ENCODE data around the gene CDKN2AIP.
A peak's percentile ranks its signal among the peaks of the same experiment; 100 is the strongest.

Gene CDKN2AIP

GRCh38 chr4:183435803-183436202 lies 8.6 kb upstream of the CDKN2AIP start:
- DNase-seq (ENCODE audit: low read depth), result no peak
- no peak overlapping the region for H3K4me3 ChIP-seq (ENCODE audit: low read depth, low read length)
- TF ChIP-seq CTCF (IDR thresholded peaks at IDR 0.05; ENCODE audit: control insufficient read depth, extremely low read depth, insufficient read depth), result no peak

DNA sequence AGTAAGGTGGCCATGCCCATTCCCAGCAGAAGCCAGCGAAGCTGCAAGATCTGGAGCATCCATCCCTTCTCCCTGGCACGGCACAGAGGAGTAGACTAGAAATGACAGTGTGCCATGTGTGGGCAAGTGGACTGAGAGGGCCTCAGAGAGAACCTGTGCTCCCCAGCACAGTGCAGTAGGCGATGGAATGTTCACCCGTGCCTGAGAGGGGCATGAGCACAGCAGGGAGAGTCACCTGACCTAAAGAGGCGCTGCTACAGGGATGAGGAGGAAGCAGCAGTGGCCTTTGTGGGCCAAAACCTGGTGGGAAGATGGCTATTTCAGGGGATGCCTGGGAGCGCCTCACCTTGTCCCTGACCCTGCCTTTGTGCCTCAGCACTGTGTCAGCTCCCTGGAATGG lies 8.0 kb upstream of the CDKN2AIP start:
- H3K4me3 ChIP-seq (ENCODE audit: low read depth, low read length), result no peak overlapping the region
- TF ChIP-seq CTCF (IDR thresholded peaks at IDR 0.05; ENCODE audit: control insufficient read depth, extremely low read depth, insufficient read depth), result no peak

GRCh38 chr4:183437452-183437851 lies 7.0 kb upstream of the CDKN2AIP start:
- no peak for TF ChIP-seq CTCF (IDR thresholded peaks at IDR 0.05; ENCODE audit: control insufficient read depth, extremely low read depth, insufficient read depth)
- no peak for DNase-seq (ENCODE audit: low read depth)
- H3K4me3 ChIP-seq (ENCODE audit: low read depth, low read length), result no peak overlapping the region

More for the DNA sequence above, 8.0 kb upstream of the CDKN2AIP start:
- DNase-seq (ENCODE audit: low read depth), result no peak

DNA sequence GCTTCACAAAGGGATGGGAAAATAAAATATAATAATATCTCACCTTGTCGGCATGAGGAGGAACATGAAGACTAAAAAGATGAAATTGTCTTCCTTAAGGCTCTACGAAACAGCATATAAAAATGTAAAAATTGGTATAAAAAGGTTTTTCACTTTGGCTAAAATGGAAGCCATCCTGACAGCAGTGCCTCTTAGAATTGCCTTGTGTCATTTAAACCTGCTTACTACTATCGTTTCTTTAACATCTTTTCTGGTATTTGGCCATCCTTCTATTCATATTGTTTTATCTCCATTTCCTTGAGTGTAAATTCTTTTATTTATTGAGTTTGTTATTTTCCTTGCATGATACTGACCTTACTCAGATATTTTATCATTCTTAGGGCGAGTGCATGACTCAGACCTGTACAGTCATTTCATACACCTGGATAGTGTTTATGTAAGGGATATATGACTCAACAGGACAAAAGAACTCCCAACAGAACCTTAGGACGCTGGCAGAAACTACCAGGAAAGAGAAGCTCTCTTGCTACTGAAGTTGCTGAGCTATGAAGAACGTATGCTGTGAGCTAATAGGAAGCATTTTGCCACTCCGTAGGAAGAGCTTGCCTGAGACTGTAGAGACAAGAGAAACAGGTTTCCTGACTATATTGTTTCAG lies 5.8 kb upstream of the CDKN2AIP start:
- no peak for TF ChIP-seq CTCF (IDR thresholded peaks at IDR 0.05; ENCODE audit: control insufficient read depth, extremely low read depth, insufficient read depth)
- DNase-seq (ENCODE audit: low read depth), result peak; percentile 84
- no peak overlapping the region for H3K4me3 ChIP-seq (ENCODE audit: low read depth, low read length)

GRCh38 chr4:183441276-183441675 lies 3.2 kb upstream of the CDKN2AIP start:
- DNase-seq (ENCODE audit: low read depth), result peak; percentile 62
- TF ChIP-seq CTCF (IDR thresholded peaks at IDR 0.05; ENCODE audit: control insufficient read depth, extremely low read depth, insufficient read depth), result no peak
- H3K4me3 ChIP-seq (ENCODE audit: low read depth, low read length), result no peak overlapping the region

DNA sequence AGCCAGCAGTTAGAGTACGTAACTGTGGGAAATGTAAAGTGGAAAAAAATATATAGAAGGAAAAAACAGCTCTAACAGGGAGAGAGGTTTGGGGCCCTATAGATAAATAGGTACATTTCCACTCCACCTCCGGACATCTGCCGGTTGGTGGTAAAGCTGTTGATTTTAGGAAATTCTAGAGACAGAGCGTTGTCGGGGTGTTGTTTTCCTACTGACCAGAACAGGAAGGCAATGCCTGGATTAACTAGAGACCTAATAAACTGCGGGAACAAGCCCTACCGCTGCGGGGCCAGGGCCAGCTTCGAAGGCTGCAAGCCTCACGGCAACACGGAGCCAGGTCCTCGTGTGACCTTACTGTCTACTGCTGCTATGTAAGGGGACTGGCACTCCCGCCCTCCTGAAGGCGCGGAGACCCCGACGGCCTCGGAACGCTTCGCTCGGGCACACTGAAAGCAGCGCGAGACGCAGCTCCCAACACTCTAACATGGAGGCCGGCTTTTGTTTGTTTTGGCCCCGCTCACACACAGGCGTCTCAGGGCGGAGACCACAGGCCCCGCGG lies 702 bp upstream of the CDKN2AIP start:
- TF ChIP-seq CTCF (IDR thresholded peaks at IDR 0.05; ENCODE audit: control insufficient read depth, extremely low read depth, insufficient read depth), result no peak
- peak overlapping the region; percentile 92 for H3K4me3 ChIP-seq (ENCODE audit: low read depth, low read length)
- peak; percentile 63 for DNase-seq (ENCODE audit: low read depth)

DNA sequence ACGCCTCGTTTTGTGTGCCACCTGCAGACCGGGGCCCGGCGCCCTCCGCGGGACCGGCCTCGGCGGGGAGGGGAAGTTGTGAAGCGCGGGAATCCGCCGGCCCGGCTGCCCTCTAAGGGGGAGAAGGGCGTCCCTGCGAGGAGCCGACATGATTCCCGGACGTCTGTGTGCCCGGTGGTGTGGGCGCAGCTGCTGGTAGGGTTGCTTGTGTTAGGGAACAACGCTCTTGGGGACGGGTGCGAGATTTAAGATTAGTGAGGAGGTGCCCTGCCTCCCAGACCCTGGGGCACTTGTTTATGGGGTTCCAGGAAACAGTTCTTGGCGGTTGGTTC lies 627 bp downstream of the CDKN2AIP start:
- no peak for DNase-seq (ENCODE audit: low read depth)
- no peak for TF ChIP-seq CTCF (IDR thresholded peaks at IDR 0.05; ENCODE audit: control insufficient read depth, extremely low read depth, insufficient read depth)
- H3K4me3 ChIP-seq (ENCODE audit: low read depth, low read length), result peak overlapping the region; percentile 92
